Prostate gland (tissue), 2 donors: Measurements from ENCODE around the gene GLYAT.

ENCODE experiments used
- POLR2A ChIP-seq: fragments of 450-650 bp; IDR thresholded peaks from one replicate; pipeline ENCODE4 v1.6.1; 2016; ENCODE audit warnings: antibody characterized with exemption, mild to moderate bottlenecking
- TF ChIP-seq, protein P1 (sequence below), 4 experiments: fragments of 200-600 bp in 2 of 4; fragments of 450-650 bp in 2 of 4; sonication (generic) in 2 of 4; IDR thresholded peaks; 1 replicate in 3 of 4; 2 replicates in 1 of 4; pipeline ENCODE4 v1.5.1; 2016 to 2019; ENCODE audit warnings: antibody characterized with exemption in 4 of 4, mild to moderate bottlenecking in 2 of 4, moderate library complexity in 2 of 4

DNA sequence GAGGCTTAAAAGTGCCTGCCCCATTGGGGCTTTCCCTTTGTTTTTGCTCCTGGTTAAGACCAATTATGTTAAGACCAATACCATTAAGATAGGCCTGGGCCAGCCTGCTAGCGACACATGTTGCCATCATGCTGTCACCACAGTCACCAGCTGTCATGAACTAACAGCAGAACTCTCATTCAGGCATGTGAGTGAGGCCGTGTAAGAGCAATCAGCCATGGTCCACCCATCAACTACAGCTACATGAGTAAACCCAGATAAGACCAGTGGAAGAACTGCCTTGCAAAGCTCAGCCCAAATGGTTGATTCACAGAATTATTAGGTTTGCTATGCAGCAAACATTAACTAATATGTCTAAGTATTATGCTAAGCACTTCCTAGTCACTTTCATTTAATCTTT is 19.9 kb downstream of the GLYAT start:
- TF ChIP-seq, protein P1, sequence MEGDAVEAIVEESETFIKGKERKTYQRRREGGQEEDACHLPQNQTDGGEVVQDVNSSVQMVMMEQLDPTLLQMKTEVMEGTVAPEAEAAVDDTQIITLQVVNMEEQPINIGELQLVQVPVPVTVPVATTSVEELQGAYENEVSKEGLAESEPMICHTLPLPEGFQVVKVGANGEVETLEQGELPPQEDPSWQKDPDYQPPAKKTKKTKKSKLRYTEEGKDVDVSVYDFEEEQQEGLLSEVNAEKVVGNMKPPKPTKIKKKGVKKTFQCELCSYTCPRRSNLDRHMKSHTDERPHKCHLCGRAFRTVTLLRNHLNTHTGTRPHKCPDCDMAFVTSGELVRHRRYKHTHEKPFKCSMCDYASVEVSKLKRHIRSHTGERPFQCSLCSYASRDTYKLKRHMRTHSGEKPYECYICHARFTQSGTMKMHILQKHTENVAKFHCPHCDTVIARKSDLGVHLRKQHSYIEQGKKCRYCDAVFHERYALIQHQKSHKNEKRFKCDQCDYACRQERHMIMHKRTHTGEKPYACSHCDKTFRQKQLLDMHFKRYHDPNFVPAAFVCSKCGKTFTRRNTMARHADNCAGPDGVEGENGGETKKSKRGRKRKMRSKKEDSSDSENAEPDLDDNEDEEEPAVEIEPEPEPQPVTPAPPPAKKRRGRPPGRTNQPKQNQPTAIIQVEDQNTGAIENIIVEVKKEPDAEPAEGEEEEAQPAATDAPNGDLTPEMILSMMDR (IDR thresholded peaks at IDR 0.05), result no peak
- TF ChIP-seq POLR2A, result no peak
